Measurements from ENCODE around the gene SLC17A8.

SLC17A8 gene

DNA sequence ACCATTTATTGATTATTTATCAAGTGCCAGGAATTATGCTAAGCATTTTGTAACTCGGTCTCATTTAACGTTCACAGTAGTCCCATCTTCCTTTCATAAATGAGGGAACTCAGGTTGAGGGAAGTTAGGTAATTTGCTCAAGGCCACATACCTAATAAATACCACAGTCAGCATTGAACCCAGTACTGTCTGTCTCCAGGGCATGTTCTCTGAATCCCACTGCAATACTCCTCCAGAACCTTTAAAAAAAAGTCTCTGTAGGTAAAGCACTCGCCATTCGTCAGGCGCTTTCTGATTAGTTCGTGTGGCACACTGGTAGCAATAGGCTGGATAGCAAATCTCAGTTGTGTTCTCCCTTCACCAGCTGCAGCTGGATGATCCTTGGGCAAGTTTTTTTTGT, 14.3 kb downstream of the SLC17A8 start:
- no peak for DNase-seq (ENCODE audit: low spot score)

GRCh38 chr12:100372853-100373640, 16.2 kb downstream of the SLC17A8 start:
- peak; percentile 41 for DNase-seq (ENCODE audit: low spot score)

- DNase-seq (ENCODE audit: low spot score), result peak; percentile 88
Measured at GRCh38 chr12:100375038-100375735, 18.3 kb downstream of the SLC17A8 start.

- DNase-seq (ENCODE audit: low spot score), result no peak
Measured at GRCh38 chr12:100376161-100376560, 19.3 kb downstream of the SLC17A8 start.

DNA sequence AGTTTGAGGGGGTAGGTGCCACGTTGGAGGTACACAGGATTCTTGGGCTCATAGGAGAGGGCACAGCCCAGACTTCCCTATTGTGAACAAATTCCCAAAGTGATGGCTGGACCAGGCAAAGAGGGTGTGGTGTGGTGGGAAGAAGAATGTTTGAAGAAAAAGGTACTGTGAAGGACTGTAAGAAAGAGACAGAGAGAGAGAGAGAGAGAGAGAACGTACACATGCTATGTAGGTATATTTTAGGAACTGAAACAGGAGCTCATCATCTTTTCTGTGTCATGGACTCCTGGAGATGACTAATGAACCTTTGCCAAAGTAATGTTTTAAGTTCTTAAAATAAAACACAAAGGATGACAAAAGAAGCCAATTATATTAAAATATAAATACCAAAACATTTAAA, 24.5 kb downstream of the SLC17A8 start:
- DNase-seq (ENCODE audit: low spot score), result no peak

DNA sequence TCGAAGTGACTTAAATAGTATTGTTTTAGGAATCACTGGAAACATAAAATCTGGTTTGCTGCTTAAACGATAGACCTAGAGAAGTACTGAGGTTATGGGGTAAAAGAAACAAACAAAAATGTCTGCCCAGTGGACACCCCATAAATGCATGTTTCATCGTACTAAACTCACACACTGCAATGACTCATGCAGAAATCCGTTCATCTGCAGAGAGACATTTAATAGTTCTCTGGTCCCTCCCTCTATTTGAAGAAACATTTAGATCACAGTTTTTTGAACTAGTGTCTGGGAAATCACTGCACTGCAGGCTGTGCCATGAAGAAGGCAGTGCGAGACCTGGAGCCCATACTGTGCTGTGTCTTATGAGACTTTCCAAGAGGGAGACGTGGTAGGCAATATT, 25.5 kb downstream of the SLC17A8 start:
- no peak for DNase-seq (ENCODE audit: low spot score)

- no peak for DNase-seq (ENCODE audit: low spot score)
Measured at GRCh38 chr12:100383586-100384558, 27.0 kb downstream of the SLC17A8 start.

DNA sequence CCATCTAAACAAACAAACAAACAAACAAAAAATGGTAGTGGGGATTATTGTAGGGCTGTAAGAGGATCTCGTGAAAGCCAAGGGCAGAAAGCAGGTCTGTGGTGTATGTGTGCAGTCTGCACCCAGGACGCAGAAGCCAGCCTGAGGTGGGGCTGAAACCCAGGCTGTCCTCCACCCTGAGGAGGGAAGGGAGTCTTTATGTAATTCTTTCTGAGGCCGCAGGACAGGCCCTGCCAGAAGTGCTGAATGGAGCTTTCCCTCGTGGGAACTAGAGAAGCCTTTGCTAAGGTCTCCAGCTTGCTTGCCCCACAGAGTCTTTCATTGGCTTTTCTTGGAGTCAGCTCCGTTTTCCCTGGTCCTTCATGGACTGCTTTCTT, 27.7 kb downstream of the SLC17A8 start:
- no peak for DNase-seq (ENCODE audit: low spot score)

- DNase-seq (ENCODE audit: low spot score), result no peak
Measured at GRCh38 chr12:100388382-100388781, 31.5 kb downstream of the SLC17A8 start.

- DNase-seq (ENCODE audit: low spot score), result no peak
Measured at GRCh38 chr12:100391856-100392255, 35.0 kb downstream of the SLC17A8 start.

GRCh38 chr12:100393200-100393599, 36.3 kb downstream of the SLC17A8 start:
- no peak for DNase-seq (ENCODE audit: low spot score)

DNA sequence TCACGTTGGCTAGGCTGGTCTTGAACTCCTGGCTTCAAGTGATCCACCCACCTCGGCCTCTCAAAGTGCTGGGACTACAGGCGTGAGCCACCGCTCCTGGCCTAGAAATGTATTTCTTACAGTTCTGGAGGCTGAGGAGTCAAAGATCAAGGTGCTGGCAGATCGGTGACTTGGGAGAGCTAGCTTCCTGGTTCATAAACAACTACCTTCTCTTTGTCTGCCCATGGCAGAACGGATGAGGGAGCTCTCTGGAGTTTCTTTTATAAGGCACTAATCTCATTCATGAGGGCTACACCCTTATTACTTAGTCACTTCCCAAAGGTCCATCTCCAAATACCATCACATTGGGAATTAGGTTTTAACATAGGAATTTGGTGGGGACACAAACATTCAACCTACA, 38.9 kb downstream of the SLC17A8 start:
- no peak for DNase-seq (ENCODE audit: low spot score)

GRCh38 chr12:100398307-100398706, 41.4 kb downstream of the SLC17A8 start:
- DNase-seq (ENCODE audit: low spot score), result no peak

- DNase-seq (ENCODE audit: low spot score), result no peak
Measured at GRCh38 chr12:100399095-100399494, 42.2 kb downstream of the SLC17A8 start.

- DNase-seq (ENCODE audit: low spot score), result peak; percentile 12
Measured at GRCh38 chr12:100401660-100402059, 44.8 kb downstream of the SLC17A8 start.

GRCh38 chr12:100402763-100403162, 45.9 kb downstream of the SLC17A8 start:
- no peak for DNase-seq (ENCODE audit: low spot score)

- no peak for DNase-seq (ENCODE audit: low spot score)
Measured at GRCh38 chr12:100403446-100403845, 46.6 kb downstream of the SLC17A8 start.

GRCh38 chr12:100404769-100405407, 48.0 kb downstream of the SLC17A8 start:
- DNase-seq (ENCODE audit: low spot score), result peak; percentile 41

DNA sequence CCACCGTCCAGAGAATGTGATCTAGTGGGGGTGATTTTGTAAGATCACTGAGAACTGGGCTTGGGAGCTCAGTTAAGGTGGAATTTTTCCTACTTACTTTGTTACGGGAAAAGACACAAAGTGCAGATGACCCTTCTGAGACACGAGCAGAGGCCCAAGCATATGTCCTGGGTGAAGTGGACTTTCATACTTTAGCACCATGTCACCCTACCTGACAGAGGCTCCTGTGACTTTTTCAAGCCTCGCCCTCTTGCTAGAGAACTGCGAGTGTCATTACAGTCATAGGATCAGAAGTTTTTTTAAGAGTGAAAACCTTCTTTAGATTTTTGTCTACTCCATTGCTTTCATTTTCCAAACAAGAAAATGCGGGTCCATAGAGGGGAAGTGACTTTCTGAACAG, 56.1 kb downstream of the SLC17A8 start:
- no peak for DNase-seq (ENCODE audit: low spot score)

- DNase-seq (ENCODE audit: low spot score), result no peak
Measured at GRCh38 chr12:100414739-100415138, 57.9 kb downstream of the SLC17A8 start.

- no peak for DNase-seq (ENCODE audit: low spot score)
Measured at GRCh38 chr12:100422646-100423045, 65.8 kb downstream of the SLC17A8 start.

DNA sequence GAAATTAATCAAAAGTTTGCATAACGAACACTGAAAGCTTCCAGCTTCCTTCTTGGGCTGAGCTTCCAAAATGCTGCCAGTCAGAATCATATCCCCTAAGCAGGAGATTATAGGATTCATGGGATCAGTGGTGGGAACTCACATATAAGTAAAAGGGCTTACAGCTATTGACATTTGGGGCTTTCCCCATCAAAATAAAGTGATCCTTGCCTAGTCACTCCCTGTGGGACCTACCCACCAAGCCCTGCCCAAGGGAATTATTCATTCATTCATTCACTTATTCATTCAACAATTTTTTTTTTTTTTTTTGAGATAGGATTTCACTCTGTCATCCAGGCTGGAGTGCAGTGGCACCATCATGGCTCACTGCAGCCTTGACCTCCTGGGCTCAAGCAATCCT, 69.3 kb downstream of the SLC17A8 start:
- DNase-seq (ENCODE audit: low spot score), result no peak

Data from AG20443 (cell line).